Prostate gland (tissue), 2 donors: Measurements from ENCODE around the gene TCF7L2.

Source experiments
- POLR2A ChIP-seq: fragments of 450-650 bp; IDR thresholded peaks from one replicate; pipeline ENCODE4 v1.6.1; 2016; ENCODE audit warnings: antibody characterized with exemption, mild to moderate bottlenecking
- POLR2AphosphoS5 ChIP-seq: sonication (generic); formaldehyde crosslinking; IDR thresholded peaks from one replicate; pipeline ENCODE4 v1.6.1; 2017; ENCODE audit warnings: antibody characterized with exemption
- TF ChIP-seq, protein P1 (sequence below), 4 experiments: fragments of 200-600 bp in 2 of 4; fragments of 450-650 bp in 2 of 4; sonication (generic) in 2 of 4; IDR thresholded peaks; 1 replicate in 3 of 4; 2 replicates in 1 of 4; pipeline ENCODE4 v1.5.1; 2016 to 2019; ENCODE audit warnings: antibody characterized with exemption in 4 of 4, mild to moderate bottlenecking in 2 of 4, moderate library complexity in 2 of 4

DNA sequence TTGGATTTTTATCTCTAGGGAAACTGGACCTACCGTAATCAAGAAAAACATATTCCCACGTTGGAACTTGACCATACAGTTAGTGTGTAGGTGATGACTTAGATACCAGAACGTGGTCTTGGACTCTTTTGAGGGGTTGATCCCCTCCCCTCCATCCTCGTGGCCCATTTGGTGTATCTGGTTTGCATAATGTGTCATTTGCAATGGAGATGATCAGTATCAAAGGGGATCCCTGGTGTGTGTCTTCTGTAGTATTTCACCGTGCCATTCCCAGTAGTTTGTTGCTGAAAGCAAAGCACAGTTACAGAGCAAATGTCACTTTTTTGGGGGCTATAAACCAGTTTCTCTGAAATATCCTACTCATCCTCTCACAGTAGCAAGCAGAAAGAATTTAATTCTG, 217.7 kb downstream of the TCF7L2 start:
- TF ChIP-seq, protein P1, sequence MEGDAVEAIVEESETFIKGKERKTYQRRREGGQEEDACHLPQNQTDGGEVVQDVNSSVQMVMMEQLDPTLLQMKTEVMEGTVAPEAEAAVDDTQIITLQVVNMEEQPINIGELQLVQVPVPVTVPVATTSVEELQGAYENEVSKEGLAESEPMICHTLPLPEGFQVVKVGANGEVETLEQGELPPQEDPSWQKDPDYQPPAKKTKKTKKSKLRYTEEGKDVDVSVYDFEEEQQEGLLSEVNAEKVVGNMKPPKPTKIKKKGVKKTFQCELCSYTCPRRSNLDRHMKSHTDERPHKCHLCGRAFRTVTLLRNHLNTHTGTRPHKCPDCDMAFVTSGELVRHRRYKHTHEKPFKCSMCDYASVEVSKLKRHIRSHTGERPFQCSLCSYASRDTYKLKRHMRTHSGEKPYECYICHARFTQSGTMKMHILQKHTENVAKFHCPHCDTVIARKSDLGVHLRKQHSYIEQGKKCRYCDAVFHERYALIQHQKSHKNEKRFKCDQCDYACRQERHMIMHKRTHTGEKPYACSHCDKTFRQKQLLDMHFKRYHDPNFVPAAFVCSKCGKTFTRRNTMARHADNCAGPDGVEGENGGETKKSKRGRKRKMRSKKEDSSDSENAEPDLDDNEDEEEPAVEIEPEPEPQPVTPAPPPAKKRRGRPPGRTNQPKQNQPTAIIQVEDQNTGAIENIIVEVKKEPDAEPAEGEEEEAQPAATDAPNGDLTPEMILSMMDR (IDR thresholded peaks at IDR 0.05), result no peak
- no peak for TF ChIP-seq POLR2A
- no peak for TF ChIP-seq POLR2AphosphoS5
